Psoas muscle (tissue), 8 donors: ENCODE measurements around the gene C11orf54. TPM values are rescaled to one million over a fixed set of nuclear protein-coding genes. Genes with fewer than 3 reads are reported as not detected.

ENCODE experiments used
- ATAC-seq, 4 donors: fragments of 200-7000 bp; cut with Tn5 transposase; one replicate each; pipeline ENCODE4 v1.9.1; 2020; ENCODE audit warnings: moderate library complexity in 3 of 4, mild to moderate bottlenecking in 2 of 4
- DNase-seq, 2 donors: peaks; one replicate each; pipeline ENCODE4 v3.0.0-alpha.2; 2020
- H3K27ac ChIP-seq: fragments of 200-600 bp; one replicate; pipeline ENCODE4 v1.8.0; 2022
- H3K27me3 ChIP-seq, 3 donors: fragments of 200-600 bp in 1 of 3; one replicate each; pipeline versions ENCODE4 v1.6.1 to v1.8.0; 2013 to 2022; ENCODE audit warnings: low read length in 2 of 3, mild to moderate bottlenecking in 2 of 3, moderate library complexity in 1 of 3; ENCODE audit not compliant: insufficient read depth in 3 of 3
- H3K36me3 ChIP-seq, 2 donors: fragments of 200-600 bp in 1 of 2; one replicate each; pipeline versions ENCODE4 v1.6.1 to v1.8.0; 2013 to 2022; ENCODE audit warnings: low read depth in 1 of 2, mild to moderate bottlenecking in 1 of 2, moderate library complexity in 1 of 2; ENCODE audit not compliant: insufficient read depth in 1 of 2
- H3K4me1 ChIP-seq: fragments of 200-600 bp; one replicate; pipeline ENCODE4 v1.8.0; 2022
- H3K4me3 ChIP-seq: fragments of 200-600 bp; one replicate; pipeline ENCODE4 v1.8.0; 2022; ENCODE audit warnings: mild to moderate bottlenecking
- H3K9me3 ChIP-seq: fragments of 200-600 bp; one replicate; pipeline ENCODE4 v1.8.0; 2022
- CTCF ChIP-seq: fragments of 200-600 bp; IDR thresholded peaks from one replicate; pipeline ENCODE4 v1.8.0; 2022; ENCODE audit warnings: antibody characterized with exemption
- WGBS, 3 donors: extraction: QIAGEN DNeasy Blood & Tissue Kit; methylation state at CpG; one replicate each; pipeline versions ENCODE4 v1.1.6 to v1.1.7; 2013; 5-methylcytosine and 5-hydroxymethylcytosine counted together
- intact Hi-C, 2 donors: fragments of 100-400 bp; cut with DNase I; formaldehyde crosslinking; loops; one replicate each; pipeline versions ENCODE4 v1.11.0 to v1.14.2; 2022
- long read RNA-seq, 2 donors: library from polyadenylated mRNA; unstranded; transcript quantifications; one replicate each; pipeline ENCODE4 v2.0.0, GENCODE V29; 2021
- polyA plus RNA-seq, 3 donors: library from polyadenylated mRNA; stranded (reverse); fragments of 200-250 nt; gene quantifications; one replicate each; pipeline ENCODE4 v1.2.3, GENCODE V29; 2013
- total RNA-seq, 4 donors: library from RNA; stranded (reverse); fragmentation: NEBNext Ultra II Directional in 2 of 4; extraction: Animal tissue kit (Norgen Biotek cat#: 25700) in 2 of 4; gene quantifications; one replicate each; pipeline versions ENCODE4 v1.2.1 to v1.2.4, GENCODE V29; 2021 to 2023
- donor health status: healthy with polysubstance abuse.
- donor health status: DM: no; HTN: no; CAD: no; lungs with moderate emphysema.
- donor health status: Bipolar disorder and iron deficiency.
- donor health status: healthy.
- donor health status: DM: yes; HTN: yes; CAD: no.
- donor health status: DM: no; HTN: no; CAD: no.
- donor health status: DM: no; HTN: no; CAD: no.
- donor health status: DM: yes; HTN: yes; CAD: no.

C11orf54 gene
- total RNA-seq: 10 to 100 TPM; 20.6 to 37.0 (median 27.4) TPM
- polyA plus RNA-seq: 10 to 100 TPM; 17.6 to 60.6 (median 25.6) TPM
- long read RNA-seq, donor 1, transcript C11orf54-202 (9 exons, 1,733 nt): major isoform, 17 of 28 reads
- long read RNA-seq, donor 1, partial matches to known transcripts: 2 of 28 reads
- long read RNA-seq, donor 1, other reads (novel, unspliced or antisense): 5 of 28 reads
- long read RNA-seq, donor 2, full-length matches to known transcripts: 43 of 55 reads
- long read RNA-seq, donor 2, partial matches to known transcripts: 1 of 55 reads
- long read RNA-seq, donor 2, other reads (novel, unspliced or antisense): 11 of 55 reads

GRCh38 chr11:93741094-93741881 is at the start of gene C11orf54, which contains the start of gene TAF1D:
Gene C11orf54 (plus strand): TSS chr11:93741672. CDS start chr11:93747394, 5,722 bp downstream.
Gene TAF1D (minus strand): TSS chr11:93741495. CDS start chr11:93739304, 2,191 bp downstream.
- Histone ChIP-seq H3K4me1 (peaks cover 40% of the 10 kb centered on the region), H3K36me3 (peaks cover 2 to 55% of the 10 kb centered on the region in 2 donors), H3K4me3 (peak within 1 kb of the TSS; percentile 88), H3K27ac (peak within 1 kb of the TSS; percentile 95), H3K27me3 (no peaks in the 10 kb centered on the region), H3K9me3 (no peaks in the 10 kb centered on the region)
- TF ChIP-seq CTCF: no peak
- intact Hi-C loops: loop anchor here (2.0 to 5.0 kb wide), 2 partner anchors 41 to 44 kb away; partner anchors contain the start of gene MED17 (in 2 of the 2)
- peak; percentile 94 to 96 (median 96) for ATAC-seq
- 0 to 1% (median 0%) methylated on average over 65 of the region's 65 CpGs for WGBS, 3 donors
- DNase-seq: peak; percentile 97 to 99

GRCh38 chr11:93694109-93694508 is 47.4 kb upstream of the C11orf54 start:
- H3K27ac ChIP-seq: no peak overlapping the region
- no peak for TF ChIP-seq CTCF
- no peaks in the 10 kb centered on the region for H3K4me1 ChIP-seq
- no peak for DNase-seq
- H3K36me3 ChIP-seq: peaks cover 18 to 88% of the 10 kb centered on the region in 2 donors
- no peaks in the 10 kb centered on the region for H3K27me3 ChIP-seq
- H3K4me3 ChIP-seq: no peak overlapping the region
- no peaks in the 10 kb centered on the region for H3K9me3 ChIP-seq
- intact Hi-C loops: no loop called here
- WGBS, 3 donors: 93 to 96% (median 94%) methylated on average over 2 of the region's 2 CpGs
- no peak for ATAC-seq

- DNase-seq: no peak
- H3K9me3 ChIP-seq: no peaks in the 10 kb centered on the region
- no peak for ATAC-seq
- no peaks in the 10 kb centered on the region for H3K4me1 ChIP-seq
- H3K36me3 ChIP-seq: peaks cover 18 to 88% of the 10 kb centered on the region in 2 donors
- no peak for TF ChIP-seq CTCF
- no peak overlapping the region for H3K4me3 ChIP-seq
- intact Hi-C loops: no loop called here
- no peaks in the 10 kb centered on the region for H3K27me3 ChIP-seq
- H3K27ac ChIP-seq: no peak overlapping the region
Observed at GRCh38 chr11:93694557-93694956, 46.9 kb upstream of the C11orf54 start.

GRCh38 chr11:93697611-93698010 is 43.9 kb upstream of the C11orf54 start:
- H3K36me3 ChIP-seq: peaks cover 18 to 92% of the 10 kb centered on the region in 2 donors
- ATAC-seq (no peak), DNase-seq (no peak)
- H3K4me1 ChIP-seq: no peaks in the 10 kb centered on the region
- 94 to 97% (median 95%) methylated on average over 4 of the region's 4 CpGs for WGBS, 3 donors
- no peak overlapping the region for H3K4me3 ChIP-seq
- intact Hi-C loops: loop anchor here in 1 of 2 donors (5.0 kb wide), 2 partner anchors 35 to 95 kb away; no protein-coding TSS in a partner anchor
- no peak overlapping the region for H3K27ac ChIP-seq
- H3K9me3 ChIP-seq: no peaks in the 10 kb centered on the region
- no peaks in the 10 kb centered on the region for H3K27me3 ChIP-seq
- no peak for TF ChIP-seq CTCF
